ENCODE results near the gene VASH2. TPM values are rescaled to one million over a fixed set of nuclear protein-coding genes. Genes with fewer than 3 reads are reported as not detected.

Gene VASH2
- polyA plus RNA-seq, 1 donor from 2014 or later = 65.2 TPM

GRCh38 chr1:212937034-212937433 lies 13.3 kb upstream of the VASH2 start:
- no peaks in the 10 kb centered on the region for H3K27me3 ChIP-seq (ENCODE audit: insufficient read depth, low read depth, low read length)
- no peaks in the 10 kb centered on the region for H3F3A ChIP-seq (ENCODE audit: insufficient read depth, low read length, poor library complexity, severe bottlenecking)
- peaks cover 6% of the 10 kb centered on the region for H3K9me3 ChIP-seq (ENCODE audit: low read length)
- no peaks in the 10 kb centered on the region for H3K36me3 ChIP-seq (ENCODE audit: insufficient read depth, low read length)
- H3K9me2 ChIP-seq (ENCODE audit: insufficient read depth, low read length) = no peaks in the 10 kb centered on the region
- no peak overlapping the region for H3K4me3 ChIP-seq (ENCODE audit: low read length)
- H3K27ac ChIP-seq (ENCODE audit: low read length) = no peak overlapping the region
- H3K79me2 ChIP-seq (replicated peaks; ENCODE audit: insufficient read depth, low read length) = no peaks in the 10 kb centered on the region
- H3K4me2 ChIP-seq (ENCODE audit: low read length) = no peak overlapping the region
- no peak overlapping the region for H3K9ac ChIP-seq (ENCODE audit: low read length)
- H4K20me1 ChIP-seq (ENCODE audit: insufficient read depth) = no peaks in the 10 kb centered on the region
- no peak overlapping the region for H2AFZ ChIP-seq (ENCODE audit: low read depth, low read length)
- no peak for TF ChIP-seq REST (IDR thresholded peaks at IDR 0.05; ENCODE audit: borderline replicate concordance)
- TF ChIP-seq CTCF (IDR thresholded peaks at IDR 0.05; ENCODE audit: poor library complexity, severe bottlenecking) = no peak
- TF ChIP-seq EZH2 (IDR thresholded peaks at IDR 0.05; ENCODE audit: borderline replicate concordance, insufficient read depth, low read length, poor library complexity, severe bottlenecking) = no peak
- no peak for TF ChIP-seq TAF1 (IDR thresholded peaks at IDR 0.05; ENCODE audit: low read depth)
- TF ChIP-seq POLR2AphosphoS5 (IDR thresholded peaks at IDR 0.05) = no peak
- no peak for TF ChIP-seq SMC3 (conservative IDR thresholded peaks at IDR 0.05; ENCODE audit: poor library complexity)
- TF ChIP-seq EP300 (conservative IDR thresholded peaks at IDR 0.05; ENCODE audit: poor library complexity, severe bottlenecking) = no peak
- no peak for TF ChIP-seq RAD21 (conservative IDR thresholded peaks at IDR 0.05)
- TF ChIP-seq MXI1 (conservative IDR thresholded peaks at IDR 0.05; ENCODE audit: poor library complexity, severe bottlenecking) = no peak

GRCh38 chr1:212938846-212939245 lies 11.5 kb upstream of the VASH2 start:
- no peaks in the 10 kb centered on the region for H3K27me3 ChIP-seq (ENCODE audit: insufficient read depth, low read depth, low read length)
- H3K9me3 ChIP-seq (ENCODE audit: low read length) = peaks cover 6% of the 10 kb centered on the region
- H3F3A ChIP-seq (ENCODE audit: insufficient read depth, low read length, poor library complexity, severe bottlenecking) = no peaks in the 10 kb centered on the region
- no peaks in the 10 kb centered on the region for H3K9me2 ChIP-seq (ENCODE audit: insufficient read depth, low read length)
- H3K4me3 ChIP-seq (ENCODE audit: low read length) = no peak overlapping the region
- TF ChIP-seq EZH2 (IDR thresholded peaks at IDR 0.05; ENCODE audit: borderline replicate concordance, insufficient read depth, low read length, poor library complexity, severe bottlenecking) = no peak
- TF ChIP-seq CTCF (IDR thresholded peaks at IDR 0.05; ENCODE audit: poor library complexity, severe bottlenecking) = no peak
- TF ChIP-seq RAD21 (conservative IDR thresholded peaks at IDR 0.05) = no peak
- TF ChIP-seq EP300 (conservative IDR thresholded peaks at IDR 0.05; ENCODE audit: poor library complexity, severe bottlenecking) = no peak
- TF ChIP-seq SMC3 (conservative IDR thresholded peaks at IDR 0.05; ENCODE audit: poor library complexity) = no peak
- H3K9ac ChIP-seq (ENCODE audit: low read length) = no peak overlapping the region
- no peak overlapping the region for H3K27ac ChIP-seq (ENCODE audit: low read length)
- H3K36me3 ChIP-seq (ENCODE audit: insufficient read depth, low read length) = no peaks in the 10 kb centered on the region
- H2AFZ ChIP-seq (ENCODE audit: low read depth, low read length) = no peak overlapping the region
- no peaks in the 10 kb centered on the region for H3K79me2 ChIP-seq (replicated peaks; ENCODE audit: insufficient read depth, low read length)
- no peaks in the 10 kb centered on the region for H4K20me1 ChIP-seq (ENCODE audit: insufficient read depth)
- no peak overlapping the region for H3K4me2 ChIP-seq (ENCODE audit: low read length)
